Urinary bladder (tissue), 4 donors: ENCODE results near the gene D2HGDH. TPM values are rescaled to one million over a fixed set of nuclear protein-coding genes. Genes with fewer than 3 reads are reported as not detected.

ENCODE experiments used
- DNase-seq: peaks from one replicate; pipeline ENCODE4 v3.0.0-alpha.2; 2015; ENCODE audit errors: extremely low spot score
- H3K27ac ChIP-seq: one replicate; pipeline ENCODE4 v1.5.1; 2013; ENCODE audit warnings: low read depth, mild to moderate bottlenecking, moderate library complexity
- H3K36me3 ChIP-seq: one replicate; pipeline ENCODE4 v1.6.1; 2013; ENCODE audit warnings: mild to moderate bottlenecking, moderate library complexity; ENCODE audit not compliant: insufficient read depth
- H3K4me1 ChIP-seq: one replicate; pipeline ENCODE4 v1.6.1; 2013; ENCODE audit warnings: mild to moderate bottlenecking, moderate library complexity; ENCODE audit not compliant: insufficient read depth
- H3K4me3 ChIP-seq: one replicate; pipeline ENCODE4 v1.5.1; 2013; ENCODE audit warnings: low read depth, low read length
- WGBS: extraction: QIAGEN DNeasy Blood & Tissue Kit; methylation state at CpG from one replicate; pipeline ENCODE4 v1.1.7; 2013; 5-methylcytosine and 5-hydroxymethylcytosine counted together
- polyA plus RNA-seq: library from polyadenylated mRNA; stranded (reverse); fragments of 200-250 nt; gene quantifications from one replicate; pipeline ENCODE4 v1.2.3, GENCODE V29; 2013
- total RNA-seq: library from RNA; depleted of rRNA; stranded (reverse); fragments of >200 nt; gene quantifications from one replicate; pipeline ENCODE4 v1.2.3, GENCODE V29; 2014
- donor health status: healthy with polysubstance abuse.
- donor health status: healthy.

The D2HGDH gene
- 9.7 TPM for total RNA-seq
- polyA plus RNA-seq = 25.9 TPM

DNA sequence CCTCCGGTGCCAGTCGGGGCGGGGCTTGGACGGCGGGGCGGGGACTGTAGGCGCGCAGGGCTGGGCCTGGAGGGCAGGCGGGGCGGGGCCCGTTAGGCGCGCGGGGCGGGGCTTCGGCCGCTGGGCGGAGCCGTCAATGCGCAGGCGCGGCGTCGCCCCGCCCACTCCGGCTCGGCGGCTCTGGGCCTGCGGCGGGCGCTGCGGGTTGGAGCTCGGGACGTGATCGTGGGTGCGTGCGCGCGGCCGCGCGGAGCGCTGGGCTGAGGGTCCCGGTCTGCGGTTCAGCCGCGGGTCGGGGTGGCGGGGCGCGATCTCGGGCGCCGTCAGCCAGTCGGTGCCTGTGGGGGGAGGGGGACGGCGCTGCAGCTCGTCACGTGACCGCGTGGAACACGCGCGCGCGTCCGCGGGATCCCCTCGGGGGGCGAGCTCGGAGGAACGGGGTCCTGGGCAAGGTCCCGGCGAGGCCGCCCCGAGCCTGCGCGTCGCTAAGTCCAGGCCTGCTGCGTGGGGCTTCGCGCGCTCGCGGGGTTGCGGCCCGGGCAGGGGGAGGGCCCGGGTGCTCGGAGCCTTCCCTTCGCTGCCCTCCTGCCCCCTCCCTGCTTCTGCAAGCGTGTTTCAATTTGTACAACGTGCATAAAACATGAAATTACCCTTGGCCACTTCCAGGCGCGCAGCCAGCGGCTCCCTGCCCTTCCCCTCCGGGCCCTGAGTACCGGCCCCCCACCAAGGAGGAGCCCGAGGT lies at the start of gene D2HGDH:
Gene D2HGDH (plus strand): TSS at position 164 of the 742 bp plus-strand sequence. CDS start 595 bp downstream, outside the sequence.
- DNase-seq = peak; percentile 42
- under 1% methylated on average over 96 of the region's 98 CpGs for WGBS
- no peaks in the 10 kb centered on the region for H3K36me3 ChIP-seq
- peak within 1 kb of the TSS; percentile 86 for H3K27ac ChIP-seq
- peaks cover 2% of the 10 kb centered on the region for H3K4me1 ChIP-seq
- peak within 1 kb of the TSS; percentile 81 for H3K4me3 ChIP-seq

DNA sequence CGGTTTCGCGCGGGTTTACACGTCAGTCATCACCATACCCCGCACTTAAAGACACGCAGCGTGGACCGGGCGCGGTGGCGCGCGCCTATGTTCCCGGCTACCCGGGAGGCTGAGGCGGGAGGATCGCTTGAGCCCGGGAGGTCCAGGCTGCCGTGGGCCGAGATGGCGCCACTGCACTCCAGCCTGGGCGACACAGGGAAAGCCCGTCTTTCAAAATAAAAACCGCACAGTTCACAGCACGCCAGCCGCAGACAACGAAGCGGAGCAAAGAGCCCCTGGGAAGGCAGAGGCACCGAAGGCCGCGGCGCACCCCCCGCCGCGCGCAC lies 48.1 kb upstream of the D2HGDH start:
- under 1% methylated on average over 37 of the region's 37 CpGs for WGBS
- H3K27ac ChIP-seq = no peak overlapping the region
- no peak for DNase-seq
- peak overlapping the region; percentile 98 for H3K4me3 ChIP-seq
- H3K36me3 ChIP-seq = no peaks in the 10 kb centered on the region
- no peaks in the 10 kb centered on the region for H3K4me1 ChIP-seq

DNA sequence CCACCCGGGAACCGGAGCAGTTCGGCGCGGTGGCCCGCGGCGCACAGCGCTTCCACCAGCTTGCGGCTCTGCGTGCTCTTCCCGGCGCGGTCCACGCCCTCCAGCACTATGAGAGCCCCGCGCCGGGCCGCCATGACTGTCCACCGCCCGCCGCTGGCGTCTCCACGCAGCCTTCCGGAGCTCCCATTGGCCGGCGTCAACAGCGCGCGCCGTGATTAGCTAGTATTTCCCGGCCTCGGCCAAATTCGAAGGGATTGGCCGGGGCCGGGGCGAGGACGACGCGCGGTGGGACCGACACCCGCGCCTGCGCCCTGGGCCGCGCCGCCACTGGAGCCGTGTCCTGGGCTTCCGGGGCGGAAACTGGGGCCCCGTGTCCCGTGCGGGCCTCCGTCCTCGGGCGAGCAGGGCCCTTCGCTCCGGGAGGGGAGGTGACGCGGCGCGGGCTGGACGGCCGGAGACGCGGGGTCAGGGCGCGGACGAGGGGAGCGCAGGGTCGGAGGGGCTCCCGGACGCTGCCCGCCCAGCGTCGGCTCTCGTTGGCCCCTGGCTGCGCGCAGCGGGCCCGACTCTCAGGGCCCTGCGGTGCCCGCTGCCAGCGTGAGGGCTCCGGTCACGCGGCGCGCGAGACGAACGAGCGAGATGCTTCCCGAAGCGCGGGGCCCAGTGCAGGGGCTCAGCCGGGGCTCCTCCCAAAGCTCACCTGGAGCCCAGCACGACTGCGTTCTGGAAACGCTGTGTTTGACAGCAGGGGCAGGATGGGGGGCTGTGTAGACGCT lies 47.6 kb upstream of the D2HGDH start, which contains the start of gene DTYMK:
Gene DTYMK (minus strand): TSS at position 166 of the 776 bp plus-strand sequence. CDS start 32 bp downstream, at position 134.
- Histone ChIP-seq H3K4me3 (peak within 1 kb of the TSS; percentile 98), H3K27ac (peak within 1 kb of the TSS; percentile 88), H3K4me1 (no peaks in the 10 kb centered on the region), H3K36me3 (no peaks in the 10 kb centered on the region)
- under 1% methylated on average over 102 of the region's 102 CpGs for WGBS
- peak; percentile 88 for DNase-seq

DNA sequence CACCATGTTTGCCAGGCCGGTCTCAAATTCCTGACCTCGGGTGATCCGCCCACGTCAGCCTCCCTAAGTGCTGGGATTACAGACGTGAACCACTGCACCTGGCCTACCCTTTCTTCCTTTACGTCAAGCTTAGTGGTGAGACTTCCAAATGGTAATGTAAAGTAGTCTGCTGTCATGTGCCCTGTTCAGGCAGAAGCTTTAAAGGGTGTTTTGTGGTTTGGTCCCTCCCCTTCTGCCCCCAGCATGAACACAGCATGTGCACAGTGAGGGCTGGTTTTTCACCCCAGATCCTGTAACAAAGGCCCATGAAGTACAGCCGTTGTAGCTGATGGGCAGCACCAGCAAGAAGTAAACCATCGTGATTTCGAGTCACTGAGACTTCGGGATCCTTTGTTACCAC lies 45.1 kb upstream of the D2HGDH start:
- DNase-seq = no peak
- H3K4me1 ChIP-seq = no peaks in the 10 kb centered on the region
- no peaks in the 10 kb centered on the region for H3K36me3 ChIP-seq
- 81% methylated on average over 10 of the region's 10 CpGs for WGBS
- no peak overlapping the region for H3K27ac ChIP-seq
- no peak overlapping the region for H3K4me3 ChIP-seq

DNA sequence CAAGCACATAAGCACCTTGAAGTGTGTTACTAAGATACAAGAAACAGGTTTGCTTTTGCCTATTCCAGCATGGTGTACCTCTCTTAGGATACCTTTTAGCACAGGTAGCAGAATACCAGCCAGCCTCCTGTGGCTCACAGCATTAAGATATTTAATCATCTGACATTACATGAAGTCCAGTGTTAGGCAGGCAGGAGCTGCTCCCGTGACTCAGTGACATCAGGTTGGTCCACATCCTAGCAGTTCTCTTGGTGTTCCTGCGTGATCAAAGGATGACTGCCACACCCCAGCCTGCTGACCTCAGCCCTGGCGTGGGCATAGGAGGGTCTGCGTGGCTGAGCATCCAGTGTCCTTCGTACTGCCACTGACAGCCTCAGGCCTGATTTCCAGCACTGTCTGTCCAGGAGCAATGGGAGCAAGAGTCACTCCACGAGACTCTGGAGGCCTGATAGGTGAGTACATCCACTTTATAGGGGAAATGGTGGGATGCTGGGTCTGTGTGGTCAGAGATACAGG lies 44.2 kb upstream of the D2HGDH start:
- no peaks in the 10 kb centered on the region for H3K4me1 ChIP-seq
- WGBS = 77% methylated on average over 6 of the region's 6 CpGs
- H3K4me3 ChIP-seq = no peak overlapping the region
- H3K27ac ChIP-seq = no peak overlapping the region
- H3K36me3 ChIP-seq = no peaks in the 10 kb centered on the region
- no peak for DNase-seq

DNA sequence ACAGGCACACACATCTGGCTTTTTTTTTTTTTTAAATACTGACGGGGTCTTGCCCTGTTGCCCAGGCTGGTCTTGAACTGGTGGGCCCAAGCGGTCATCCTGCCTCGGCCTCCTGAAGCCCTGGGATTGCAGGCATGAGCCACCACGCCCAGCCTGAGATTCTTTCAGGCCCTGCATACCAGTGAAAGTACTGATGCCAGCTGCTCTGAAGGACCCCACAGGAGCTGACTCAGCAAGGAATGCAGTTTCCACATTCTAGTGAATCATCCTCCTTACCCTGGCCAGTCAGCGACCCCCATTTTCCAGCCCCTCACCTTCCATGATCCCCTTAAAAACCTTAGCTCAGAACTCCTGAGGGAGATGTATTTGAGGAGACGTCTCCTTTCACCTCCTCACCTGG lies 42.0 kb upstream of the D2HGDH start:
- H3K4me1 ChIP-seq = no peaks in the 10 kb centered on the region
- no peaks in the 10 kb centered on the region for H3K36me3 ChIP-seq
- no peak overlapping the region for H3K27ac ChIP-seq

DNA sequence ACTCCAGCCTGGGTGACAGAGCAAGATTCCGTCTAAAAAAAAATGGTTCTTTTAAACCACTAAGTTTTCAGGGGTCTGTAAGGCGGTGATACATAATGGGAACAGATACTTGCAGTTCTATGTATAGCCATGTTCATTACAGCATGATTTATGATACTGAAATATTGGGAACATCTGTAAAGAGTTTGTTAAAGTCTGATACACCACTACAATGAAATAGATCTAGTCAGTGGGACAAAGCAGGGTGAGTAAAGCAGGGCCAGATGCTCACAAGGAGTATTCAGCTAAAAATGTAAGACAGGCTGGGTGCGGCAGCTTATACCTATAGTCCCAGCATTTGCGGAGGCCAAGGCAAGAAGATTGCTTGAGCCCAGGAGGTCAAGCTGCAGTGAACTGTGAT lies 38.8 kb upstream of the D2HGDH start:
- no peaks in the 10 kb centered on the region for H3K36me3 ChIP-seq
- 96% methylated on average over 4 of the region's 4 CpGs for WGBS
- no peak overlapping the region for H3K4me3 ChIP-seq
- no peaks in the 10 kb centered on the region for H3K4me1 ChIP-seq
- no peak overlapping the region for H3K27ac ChIP-seq
- no peak for DNase-seq

More for the DNA sequence above, 42.0 kb upstream of the D2HGDH start:
- no peak for DNase-seq
- H3K4me3 ChIP-seq = no peak overlapping the region
- 89% methylated on average over 6 of the region's 6 CpGs for WGBS

DNA sequence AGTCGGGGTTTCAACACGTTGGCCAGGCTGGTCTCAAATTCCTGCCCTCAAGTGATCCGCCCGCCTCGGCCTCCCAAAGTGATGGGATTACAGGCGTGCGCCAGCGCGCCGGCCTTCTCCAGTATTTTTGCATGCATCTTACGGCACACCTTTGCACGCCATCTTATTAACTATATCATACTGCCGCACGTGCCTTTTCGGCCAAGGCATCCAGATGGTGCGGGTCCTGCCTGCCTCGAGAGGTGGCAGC lies 33.4 kb upstream of the D2HGDH start:
- WGBS = 1% methylated on average over 17 of the region's 17 CpGs
- no peak for DNase-seq
- Histone ChIP-seq H3K4me1 (no peaks in the 10 kb centered on the region), H3K36me3 (no peaks in the 10 kb centered on the region), H3K27ac (peak overlapping the region; percentile 96), H3K4me3 (peak overlapping the region; percentile 81)

DNA sequence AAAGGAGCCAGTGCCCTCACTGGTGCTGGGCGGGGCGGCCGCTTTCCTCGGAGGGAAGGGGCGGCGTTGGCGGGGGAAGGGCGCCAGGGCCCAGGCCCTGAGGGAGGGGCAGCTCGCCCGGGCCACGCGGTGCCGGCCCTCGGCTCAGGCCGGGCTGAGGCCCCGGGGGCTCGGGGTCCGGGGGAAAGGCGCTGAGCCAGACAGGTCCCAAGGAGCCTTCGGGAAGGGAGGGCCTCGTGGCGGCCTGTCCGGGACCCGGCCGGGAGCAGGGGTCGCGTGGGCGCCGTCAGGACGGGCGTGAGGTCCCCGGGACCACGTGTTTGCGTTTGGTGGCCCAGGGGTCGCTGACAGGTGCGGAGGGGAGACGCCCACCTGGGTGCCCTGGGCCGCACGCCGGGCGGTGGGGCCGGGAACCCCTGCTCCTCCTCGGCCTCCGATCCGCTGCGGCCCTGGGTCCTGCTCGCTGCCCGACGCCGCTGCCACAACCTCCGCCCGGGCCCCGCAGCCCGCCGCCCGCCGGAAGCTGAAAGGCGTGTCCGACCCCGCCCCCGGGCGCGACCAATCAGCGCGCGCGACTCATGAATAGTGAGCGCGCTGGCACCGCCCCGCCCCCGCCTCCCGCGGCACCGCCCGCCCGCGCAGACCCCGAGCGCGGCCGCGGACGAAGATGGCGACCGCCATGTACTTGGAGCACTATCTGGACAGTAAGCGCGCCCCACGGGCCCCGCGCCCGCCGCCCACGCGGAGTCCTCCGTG lies 32.9 kb upstream of the D2HGDH start, which contains the start of gene ING5:
Gene ING5 (plus strand): TSS at position 641 of the 756 bp plus-strand sequence. CDS start 27 bp downstream, at position 668.
- H3K27ac ChIP-seq = peak within 1 kb of the TSS; percentile 96
- no peaks in the 10 kb centered on the region for H3K36me3 ChIP-seq
- H3K4me3 ChIP-seq = peak within 1 kb of the TSS; percentile 81
- peak; percentile 69 for DNase-seq
- H3K4me1 ChIP-seq = no peaks in the 10 kb centered on the region
- WGBS = under 1% methylated on average over 96 of the region's 96 CpGs

DNA sequence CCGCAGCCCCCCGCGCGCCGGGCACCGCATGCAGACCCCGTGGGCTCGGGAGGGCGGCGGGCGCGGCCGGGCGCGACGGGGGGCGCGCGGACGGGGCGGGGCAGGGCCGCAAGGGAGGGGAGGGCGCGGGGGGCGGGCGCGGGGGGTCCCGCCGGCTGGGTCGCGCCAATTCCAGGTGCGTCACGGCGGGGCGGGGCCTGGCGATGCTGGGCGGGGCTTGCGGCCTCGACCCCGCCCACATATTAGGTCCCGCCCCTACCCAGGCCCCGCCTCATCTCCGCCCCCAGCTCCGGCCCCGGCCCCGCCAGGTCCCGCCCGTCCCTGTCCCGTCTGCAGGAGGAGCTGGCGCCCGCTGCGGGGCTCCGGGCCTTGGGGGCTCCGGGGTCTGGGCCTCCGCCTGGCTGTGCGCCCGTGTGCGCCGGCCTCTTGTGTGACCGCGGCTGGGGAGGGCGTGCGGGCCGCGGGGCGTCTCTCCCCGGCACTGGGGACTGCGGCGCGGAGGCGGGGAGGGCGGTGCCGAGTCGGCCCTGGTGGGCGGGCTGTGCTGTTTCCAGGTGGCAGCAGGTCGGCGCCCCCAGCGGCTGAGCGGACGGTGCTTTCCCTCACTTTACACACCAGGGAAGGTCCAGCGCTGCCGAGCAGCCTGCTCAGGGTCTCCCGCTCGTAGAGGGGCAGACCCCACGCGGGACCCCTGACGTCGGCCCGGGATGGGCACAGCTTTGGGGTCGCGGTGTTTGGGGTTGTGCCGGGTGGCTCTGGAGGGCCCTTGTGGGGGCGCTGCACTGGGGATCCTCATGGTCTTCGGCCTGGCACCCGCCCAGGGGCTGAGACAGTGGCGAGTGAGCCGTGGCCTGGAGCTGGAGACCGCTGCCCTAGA lies 32.0 kb upstream of the D2HGDH start:
- peak; percentile 35 for DNase-seq
- H3K4me3 ChIP-seq = peak overlapping the region; percentile 81
- H3K36me3 ChIP-seq = no peaks in the 10 kb centered on the region
- H3K27ac ChIP-seq = peak overlapping the region; percentile 91
- H3K4me1 ChIP-seq = no peaks in the 10 kb centered on the region
- 1% methylated on average over 87 of the region's 98 CpGs for WGBS

DNA sequence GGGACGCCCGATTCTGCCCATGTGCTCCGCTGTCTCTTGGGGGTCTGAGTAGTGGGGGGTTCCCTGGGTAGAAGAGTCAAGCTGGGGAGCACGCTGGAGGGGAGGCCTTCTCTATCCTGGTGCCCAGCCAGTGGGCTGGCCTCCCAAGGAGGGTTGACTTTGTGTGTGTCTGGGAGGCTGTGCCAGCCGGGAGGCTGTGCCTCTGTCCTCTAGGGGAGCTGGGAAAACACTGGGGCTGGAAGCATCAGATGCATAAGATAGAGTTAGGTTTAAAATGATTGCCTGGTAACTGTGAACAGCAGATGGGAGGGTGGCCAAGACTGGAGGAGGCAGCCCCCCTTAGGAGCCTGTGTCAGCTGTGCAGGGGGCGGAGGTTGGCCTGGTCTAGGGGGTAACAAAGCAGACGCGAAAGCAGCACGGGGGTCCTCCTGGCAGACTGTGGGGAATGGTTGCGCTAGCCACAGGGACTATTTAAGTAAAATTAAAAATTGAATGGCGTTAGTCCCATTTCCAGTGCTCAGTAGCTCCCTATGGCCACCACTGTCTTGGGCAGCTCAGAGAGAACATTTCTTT lies 31.3 kb upstream of the D2HGDH start:
- Histone ChIP-seq H3K36me3 (no peaks in the 10 kb centered on the region), H3K27ac (no peak overlapping the region), H3K4me3 (peak overlapping the region; percentile 81), H3K4me1 (no peaks in the 10 kb centered on the region)
- 33% methylated on average over 11 of the region's 11 CpGs for WGBS
- no peak for DNase-seq

DNA sequence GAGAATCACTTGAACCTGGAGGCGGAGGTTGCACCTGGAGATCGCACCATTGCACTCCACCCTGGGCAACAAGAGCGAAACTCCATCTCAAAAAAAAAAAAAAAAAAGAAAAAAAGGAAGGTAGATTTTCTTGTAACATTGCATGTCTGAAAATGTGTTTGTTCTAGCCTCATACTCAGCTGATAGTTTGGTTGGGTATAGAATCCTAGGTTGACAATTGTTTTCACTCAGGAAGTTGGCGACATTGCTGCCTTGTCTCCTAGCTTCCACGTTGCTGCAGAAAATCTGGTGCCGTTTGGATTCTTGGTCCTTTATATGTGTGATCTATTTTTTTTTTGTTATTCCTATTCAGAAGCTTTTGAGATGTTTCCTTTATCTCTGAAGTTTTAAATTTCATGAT lies 27.9 kb upstream of the D2HGDH start:
- DNase-seq = no peak
- H3K4me3 ChIP-seq = no peak overlapping the region
- peaks cover 4% of the 10 kb centered on the region for H3K36me3 ChIP-seq
- no peak overlapping the region for H3K27ac ChIP-seq
- WGBS = 98% methylated on average over 6 of the region's 6 CpGs
- no peaks in the 10 kb centered on the region for H3K4me1 ChIP-seq
